ENCODE results near the gene RAPGEF6. TPM values are rescaled to one million over a fixed set of nuclear protein-coding genes. Genes with fewer than 3 reads are reported as not detected.

RAPGEF6 gene
- total RNA-seq, 4 donors from 2014 or later = 17.2 to 23.3 (median 20.1) TPM

DNA sequence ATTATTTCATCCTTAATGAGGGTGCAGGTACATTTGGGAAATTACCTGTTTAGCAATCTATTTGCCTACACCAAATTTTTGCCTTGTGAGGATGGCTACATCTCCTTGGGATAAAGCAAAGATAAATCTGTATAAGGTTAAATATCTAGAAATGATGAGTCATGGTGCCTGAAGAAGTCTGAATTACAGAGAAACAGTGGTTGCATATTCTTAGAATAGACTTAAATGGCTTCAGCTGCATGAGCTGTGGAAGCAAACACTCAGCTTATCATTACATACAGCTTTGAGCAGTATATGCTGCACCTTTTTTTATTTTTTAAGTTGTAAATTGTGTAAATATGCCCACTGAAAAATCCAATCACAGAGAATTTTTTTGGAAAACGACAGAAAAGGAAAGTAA lies 153.5 kb downstream of the RAPGEF6 start:
- H3K27me3 ChIP-seq = no peaks in the 10 kb centered on the region
- peaks cover 0 to 27% (median 8%) of the 10 kb centered on the region in 4 donors for H3K36me3 ChIP-seq
- no peak overlapping the region for H3K4me3 ChIP-seq
- DNase-seq (ENCODE audit: extremely low spot score) = no peak
- TF ChIP-seq, protein P1, sequence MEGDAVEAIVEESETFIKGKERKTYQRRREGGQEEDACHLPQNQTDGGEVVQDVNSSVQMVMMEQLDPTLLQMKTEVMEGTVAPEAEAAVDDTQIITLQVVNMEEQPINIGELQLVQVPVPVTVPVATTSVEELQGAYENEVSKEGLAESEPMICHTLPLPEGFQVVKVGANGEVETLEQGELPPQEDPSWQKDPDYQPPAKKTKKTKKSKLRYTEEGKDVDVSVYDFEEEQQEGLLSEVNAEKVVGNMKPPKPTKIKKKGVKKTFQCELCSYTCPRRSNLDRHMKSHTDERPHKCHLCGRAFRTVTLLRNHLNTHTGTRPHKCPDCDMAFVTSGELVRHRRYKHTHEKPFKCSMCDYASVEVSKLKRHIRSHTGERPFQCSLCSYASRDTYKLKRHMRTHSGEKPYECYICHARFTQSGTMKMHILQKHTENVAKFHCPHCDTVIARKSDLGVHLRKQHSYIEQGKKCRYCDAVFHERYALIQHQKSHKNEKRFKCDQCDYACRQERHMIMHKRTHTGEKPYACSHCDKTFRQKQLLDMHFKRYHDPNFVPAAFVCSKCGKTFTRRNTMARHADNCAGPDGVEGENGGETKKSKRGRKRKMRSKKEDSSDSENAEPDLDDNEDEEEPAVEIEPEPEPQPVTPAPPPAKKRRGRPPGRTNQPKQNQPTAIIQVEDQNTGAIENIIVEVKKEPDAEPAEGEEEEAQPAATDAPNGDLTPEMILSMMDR (IDR thresholded peaks at IDR 0.05) = no peak
- TF ChIP-seq POLR2AphosphoS5 (IDR thresholded peaks at IDR 0.05) (no peak), POLR2A (IDR thresholded peaks at IDR 0.05; ENCODE audit: low read depth) (no peak), EP300 (IDR thresholded peaks at IDR 0.05) (no peak)
- intact Hi-C loops (cut with DNase I) = no loop called here
- 87% methylated on average over 1 of the region's 1 CpG for WGBS
- H3K27ac ChIP-seq (replicated peaks in 1 of 4) = no peak overlapping the region
- no peaks in the 10 kb centered on the region for H3K9me3 ChIP-seq
- no peaks in the 10 kb centered on the region for H3K4me1 ChIP-seq

DNA sequence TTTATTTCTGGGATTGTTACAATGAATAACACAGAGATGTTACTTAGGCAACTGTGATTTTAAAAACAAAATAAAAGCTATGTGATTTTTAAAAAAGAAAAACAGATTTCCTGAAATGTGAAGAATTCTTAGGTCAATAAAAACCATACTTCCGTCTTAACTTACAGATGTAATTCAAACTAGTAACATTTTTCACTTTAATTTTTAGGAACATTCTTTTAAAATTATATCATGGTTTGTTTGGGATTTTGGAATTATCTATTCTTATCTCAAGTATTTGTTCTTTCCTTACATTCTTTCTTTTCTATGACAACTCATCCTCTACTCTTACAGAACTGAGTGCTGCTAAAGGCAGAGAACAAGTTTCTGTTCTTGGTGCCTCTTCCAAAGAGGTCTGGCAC lies 159.5 kb downstream of the RAPGEF6 start:
- no peaks in the 10 kb centered on the region for H3K9me3 ChIP-seq
- DNase-seq (ENCODE audit: extremely low spot score) = no peak
- no peaks in the 10 kb centered on the region for H3K4me1 ChIP-seq
- H3K27ac ChIP-seq (replicated peaks in 1 of 4) = no peak overlapping the region
- H3K27me3 ChIP-seq = no peaks in the 10 kb centered on the region
- peaks cover 0 to 20% (median 7%) of the 10 kb centered on the region in 4 donors for H3K36me3 ChIP-seq
- TF ChIP-seq EP300 (IDR thresholded peaks at IDR 0.05) (no peak), POLR2A (IDR thresholded peaks at IDR 0.05; ENCODE audit: low read depth) (no peak), POLR2AphosphoS5 (IDR thresholded peaks at IDR 0.05) (no peak)
- TF ChIP-seq, protein P1 (IDR thresholded peaks at IDR 0.05) = no peak
- intact Hi-C loops (cut with DNase I) = no loop called here
- 64% methylated on average over 1 of the region's 1 CpG for WGBS
- H3K4me3 ChIP-seq = no peak overlapping the region

DNA sequence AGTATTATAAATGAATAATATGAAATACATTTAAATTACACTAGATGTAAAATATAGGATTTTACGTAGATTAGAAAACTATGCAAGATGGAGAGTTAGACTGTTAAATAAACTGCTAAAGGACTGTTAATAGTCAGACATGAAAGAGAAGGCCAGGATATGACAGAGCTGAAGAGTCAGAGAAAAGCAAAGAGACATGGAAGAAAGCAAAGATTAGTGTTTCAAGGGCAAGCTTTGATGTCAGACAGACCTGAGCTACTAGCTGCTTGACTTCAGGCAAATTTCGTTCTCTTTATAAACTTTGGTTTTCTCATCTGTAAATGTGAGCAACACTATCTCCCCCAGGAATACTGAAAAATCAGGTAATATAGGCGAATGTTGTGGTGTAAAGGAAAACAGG lies 161.3 kb downstream of the RAPGEF6 start:
- H3K9me3 ChIP-seq = no peaks in the 10 kb centered on the region
- H3K4me1 ChIP-seq = no peaks in the 10 kb centered on the region
- DNase-seq (ENCODE audit: extremely low spot score) = no peak
- H3K27ac ChIP-seq (replicated peaks in 1 of 4) = no peak overlapping the region
- no peak overlapping the region for H3K4me3 ChIP-seq
- 99% methylated on average over 3 of the region's 3 CpGs for WGBS
- TF ChIP-seq POLR2AphosphoS5 (IDR thresholded peaks at IDR 0.05) (no peak), POLR2A (IDR thresholded peaks at IDR 0.05; ENCODE audit: low read depth) (no peak), EP300 (IDR thresholded peaks at IDR 0.05) (no peak)
- TF ChIP-seq, protein P1 (IDR thresholded peaks at IDR 0.05) = no peak
- H3K36me3 ChIP-seq = peaks cover 0 to 11% (median 4%) of the 10 kb centered on the region in 4 donors
- no peaks in the 10 kb centered on the region for H3K27me3 ChIP-seq
- intact Hi-C loops (cut with DNase I) = no loop called here

DNA sequence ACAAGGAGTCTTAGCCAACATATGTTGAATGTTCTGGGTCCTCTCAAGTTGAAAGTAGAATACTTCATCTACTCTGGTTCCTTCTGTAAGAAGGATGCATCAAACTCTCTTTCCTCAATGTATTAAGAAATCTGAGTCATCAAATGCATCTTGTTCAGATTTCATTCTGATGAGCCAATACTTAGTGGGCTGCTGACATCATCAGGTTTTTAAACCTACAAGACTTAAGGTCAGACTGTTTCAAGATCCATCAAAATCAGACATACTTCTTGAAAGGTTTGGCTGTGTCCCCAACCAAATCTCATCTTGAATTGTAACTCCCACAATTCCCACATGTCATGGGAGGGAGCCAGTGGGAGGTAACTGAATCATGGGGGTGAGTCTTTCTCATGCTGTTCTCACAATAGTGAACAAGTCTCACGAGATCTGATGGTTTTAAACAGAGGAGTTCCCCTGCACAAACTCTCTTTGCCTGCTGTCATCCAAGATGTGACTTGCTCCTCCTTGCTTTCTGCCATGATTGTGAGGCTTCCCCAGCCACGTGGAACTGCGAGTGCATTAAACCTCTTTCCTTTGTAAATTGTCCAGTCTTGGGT lies 168.8 kb downstream of the RAPGEF6 start:
- no peaks in the 10 kb centered on the region for H3K9me3 ChIP-seq
- peaks cover 0 to 2% (median 0%) of the 10 kb centered on the region in 4 donors for H3K4me1 ChIP-seq
- H3K27ac ChIP-seq (replicated peaks in 1 of 4) = no peak overlapping the region
- intact Hi-C loops (cut with DNase I) = no loop called here
- no peaks in the 10 kb centered on the region for H3K27me3 ChIP-seq
- no peak for DNase-seq (ENCODE audit: extremely low spot score)
- TF ChIP-seq, protein P1 (IDR thresholded peaks at IDR 0.05) = no peak
- TF ChIP-seq POLR2A (IDR thresholded peaks at IDR 0.05; ENCODE audit: low read depth) (no peak), EP300 (IDR thresholded peaks at IDR 0.05) (no peak), POLR2AphosphoS5 (IDR thresholded peaks at IDR 0.05) (no peak)
- 85% methylated on average over 3 of the region's 3 CpGs for WGBS
- H3K4me3 ChIP-seq = no peak overlapping the region
- peaks cover 0 to 26% (median 9%) of the 10 kb centered on the region in 4 donors for H3K36me3 ChIP-seq

DNA sequence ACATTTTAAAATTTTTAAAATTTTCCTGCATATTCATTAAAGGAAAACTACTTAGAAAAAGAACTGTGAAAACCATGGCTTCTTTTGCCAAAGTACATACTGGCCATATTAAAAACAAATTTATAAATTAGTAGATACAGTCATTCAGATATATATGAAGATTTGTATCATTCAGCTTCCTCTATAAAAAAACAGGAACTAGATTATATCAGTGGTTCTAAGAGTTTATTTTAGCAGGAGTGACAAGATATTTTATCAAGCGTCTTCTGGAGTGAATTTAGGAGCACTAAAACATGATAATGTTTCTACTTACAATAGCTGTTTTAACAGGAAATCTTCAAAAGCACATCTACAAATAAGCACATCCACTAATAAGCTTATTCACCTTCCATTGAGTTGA lies 171.4 kb downstream of the RAPGEF6 start:
- H3K36me3 ChIP-seq = peaks cover 0 to 26% (median 6%) of the 10 kb centered on the region in 4 donors
- peaks cover 0 to 8% (median 3%) of the 10 kb centered on the region in 4 donors for H3K4me1 ChIP-seq
- WGBS = 92% methylated on average over 1 of the region's 1 CpG
- no peak for DNase-seq (ENCODE audit: extremely low spot score)
- intact Hi-C loops (cut with DNase I) = no loop called here
- no peak overlapping the region for H3K4me3 ChIP-seq
- no peaks in the 10 kb centered on the region for H3K9me3 ChIP-seq
- no peak overlapping the region for H3K27ac ChIP-seq (replicated peaks in 1 of 4)
- no peaks in the 10 kb centered on the region for H3K27me3 ChIP-seq
- TF ChIP-seq EP300 (IDR thresholded peaks at IDR 0.05) (no peak), POLR2A (IDR thresholded peaks at IDR 0.05; ENCODE audit: low read depth) (no peak), POLR2AphosphoS5 (IDR thresholded peaks at IDR 0.05) (no peak)
- TF ChIP-seq, protein P1 (IDR thresholded peaks at IDR 0.05) = no peak
